KMS-11 (cell line): ENCODE measurements around the gene GSTO1.

Experiments
- H2AFZ ChIP-seq: fragments of 200-600 bp; sonication (generic); 2 replicates; pipeline ENCODE4 v1.6.1; 2016; ENCODE audit warnings: antibody characterized with exemption, mixed run types, low read depth
- H3K27ac ChIP-seq: fragments of 200-600 bp; sonication (generic); 2 replicates; pipeline ENCODE4 v1.6.1; 2016; ENCODE audit warnings: mild to moderate bottlenecking, mixed run types
- H3K27me3 ChIP-seq: fragments of 200-600 bp; sonication (generic); 2 replicates; pipeline ENCODE4 v1.6.1; 2017; ENCODE audit warnings: mild to moderate bottlenecking, low read depth, mixed run types, moderate library complexity; ENCODE audit not compliant: insufficient read depth
- H3K36me3 ChIP-seq: fragments of 200-600 bp; sonication (generic); 2 replicates; pipeline ENCODE4 v1.6.1; 2017; ENCODE audit warnings: mild to moderate bottlenecking, mixed run types; ENCODE audit not compliant: insufficient read depth
- H3K4me1 ChIP-seq: fragments of 200-600 bp; sonication (generic); 2 replicates; pipeline ENCODE4 v1.6.1; 2016; ENCODE audit warnings: mild to moderate bottlenecking, low read depth, mixed run types; ENCODE audit not compliant: poor library complexity, severe bottlenecking
- H3K4me2 ChIP-seq: fragments of 200-600 bp; sonication (generic); 2 replicates; pipeline ENCODE4 v1.7.0; 2016; ENCODE audit warnings: mild to moderate bottlenecking, mixed run types
- H3K4me3 ChIP-seq: fragments of 200-600 bp; sonication (generic); IDR thresholded peaks from 2 replicates; pipeline ENCODE4 v1.6.1; 2017; ENCODE audit warnings: low read depth, low read length, mixed read lengths; ENCODE audit not compliant: insufficient read depth
- H3K79me2 ChIP-seq: fragments of 200-600 bp; sonication (generic); 2 replicates; pipeline ENCODE4 v1.6.1; 2016; ENCODE audit warnings: low read depth, mixed run types; ENCODE audit not compliant: insufficient read depth
- H3K9ac ChIP-seq: fragments of 200-600 bp; sonication (generic); 2 replicates; pipeline ENCODE4 v1.6.1; 2016; ENCODE audit warnings: mild to moderate bottlenecking, mixed run types
- H4K20me1 ChIP-seq: fragments of 200-600 bp; sonication (generic); 2 replicates; pipeline ENCODE4 v1.6.1; 2016; ENCODE audit warnings: mild to moderate bottlenecking, mixed run types; ENCODE audit not compliant: insufficient read depth
- TF ChIP-seq, protein P1 (sequence below): fragments of 200-600 bp; sonication (generic); conservative IDR thresholded peaks from 2 replicates; pipeline ENCODE4 v1.6.1; 2017; ENCODE audit warnings: low read depth, mild to moderate bottlenecking, antibody characterized with exemption, low read length, moderate library complexity, mixed read lengths

GSTO1 gene

GRCh38 chr10:104273286-104273685 lies 18.6 kb downstream of the GSTO1 start:
- Histone ChIP-seq H3K27me3 (no peaks in the 10 kb centered on the region), H3K27ac (no peak overlapping the region), H2AFZ (no peak overlapping the region), H4K20me1 (no peaks in the 10 kb centered on the region), H3K4me2 (no peak overlapping the region), H3K4me1 (peaks cover 4% of the 10 kb centered on the region), H3K9ac (no peak overlapping the region), H3K4me3 (no peak overlapping the region), H3K36me3 (no peaks in the 10 kb centered on the region), H3K79me2 (peaks cover 4% of the 10 kb centered on the region)
- TF ChIP-seq, protein P1, sequence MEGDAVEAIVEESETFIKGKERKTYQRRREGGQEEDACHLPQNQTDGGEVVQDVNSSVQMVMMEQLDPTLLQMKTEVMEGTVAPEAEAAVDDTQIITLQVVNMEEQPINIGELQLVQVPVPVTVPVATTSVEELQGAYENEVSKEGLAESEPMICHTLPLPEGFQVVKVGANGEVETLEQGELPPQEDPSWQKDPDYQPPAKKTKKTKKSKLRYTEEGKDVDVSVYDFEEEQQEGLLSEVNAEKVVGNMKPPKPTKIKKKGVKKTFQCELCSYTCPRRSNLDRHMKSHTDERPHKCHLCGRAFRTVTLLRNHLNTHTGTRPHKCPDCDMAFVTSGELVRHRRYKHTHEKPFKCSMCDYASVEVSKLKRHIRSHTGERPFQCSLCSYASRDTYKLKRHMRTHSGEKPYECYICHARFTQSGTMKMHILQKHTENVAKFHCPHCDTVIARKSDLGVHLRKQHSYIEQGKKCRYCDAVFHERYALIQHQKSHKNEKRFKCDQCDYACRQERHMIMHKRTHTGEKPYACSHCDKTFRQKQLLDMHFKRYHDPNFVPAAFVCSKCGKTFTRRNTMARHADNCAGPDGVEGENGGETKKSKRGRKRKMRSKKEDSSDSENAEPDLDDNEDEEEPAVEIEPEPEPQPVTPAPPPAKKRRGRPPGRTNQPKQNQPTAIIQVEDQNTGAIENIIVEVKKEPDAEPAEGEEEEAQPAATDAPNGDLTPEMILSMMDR, result no peak

DNA sequence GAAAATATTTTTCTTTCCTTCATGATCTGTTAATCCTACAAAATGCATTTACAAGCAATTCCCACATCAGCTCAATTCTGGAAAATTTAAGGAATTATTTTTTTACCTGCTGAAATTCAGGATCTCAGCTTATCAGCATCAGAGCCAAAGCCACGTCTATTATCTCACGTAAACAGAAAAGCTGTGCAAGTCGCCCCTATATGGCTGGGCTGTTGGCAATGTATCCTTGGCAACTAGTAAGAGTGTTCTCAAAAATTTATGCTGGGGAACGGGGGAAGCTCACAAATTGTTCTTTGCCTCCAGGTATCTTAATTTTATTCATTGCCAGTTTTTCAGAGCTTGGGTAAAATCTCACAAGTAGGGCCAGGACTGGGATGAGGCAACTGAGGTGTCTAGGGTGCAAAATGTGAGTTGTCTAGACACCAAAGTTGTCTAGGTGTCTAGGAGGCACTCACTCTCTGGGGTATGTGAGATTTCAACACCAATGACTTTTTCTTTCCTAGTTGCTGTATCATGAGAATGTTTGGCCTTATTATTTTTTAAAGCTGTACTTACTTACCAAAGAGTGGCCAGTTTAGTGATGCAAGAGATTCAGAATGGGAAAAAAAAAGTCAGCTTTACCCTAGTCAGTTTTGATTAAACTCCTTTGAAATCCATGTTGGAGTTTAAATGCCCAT lies 19.3 kb downstream of the GSTO1 start:
- H3K79me2 ChIP-seq, result no peaks in the 10 kb centered on the region
- no peaks in the 10 kb centered on the region for H4K20me1 ChIP-seq
- no peak overlapping the region for H3K4me3 ChIP-seq
- peak overlapping the region; percentile 90 for H2AFZ ChIP-seq
- H3K36me3 ChIP-seq, result no peaks in the 10 kb centered on the region
- no peaks in the 10 kb centered on the region for H3K27me3 ChIP-seq
- peak overlapping the region; percentile 77; the same call in 1 of the 2 replicates for H3K4me2 ChIP-seq
- H3K4me1 ChIP-seq, result peaks cover 4% of the 10 kb centered on the region
- H3K27ac ChIP-seq, result no peak overlapping the region
- TF ChIP-seq, protein P1, result no peak
- no peak overlapping the region; the same call in 1 of the 2 replicates for H3K9ac ChIP-seq

DNA sequence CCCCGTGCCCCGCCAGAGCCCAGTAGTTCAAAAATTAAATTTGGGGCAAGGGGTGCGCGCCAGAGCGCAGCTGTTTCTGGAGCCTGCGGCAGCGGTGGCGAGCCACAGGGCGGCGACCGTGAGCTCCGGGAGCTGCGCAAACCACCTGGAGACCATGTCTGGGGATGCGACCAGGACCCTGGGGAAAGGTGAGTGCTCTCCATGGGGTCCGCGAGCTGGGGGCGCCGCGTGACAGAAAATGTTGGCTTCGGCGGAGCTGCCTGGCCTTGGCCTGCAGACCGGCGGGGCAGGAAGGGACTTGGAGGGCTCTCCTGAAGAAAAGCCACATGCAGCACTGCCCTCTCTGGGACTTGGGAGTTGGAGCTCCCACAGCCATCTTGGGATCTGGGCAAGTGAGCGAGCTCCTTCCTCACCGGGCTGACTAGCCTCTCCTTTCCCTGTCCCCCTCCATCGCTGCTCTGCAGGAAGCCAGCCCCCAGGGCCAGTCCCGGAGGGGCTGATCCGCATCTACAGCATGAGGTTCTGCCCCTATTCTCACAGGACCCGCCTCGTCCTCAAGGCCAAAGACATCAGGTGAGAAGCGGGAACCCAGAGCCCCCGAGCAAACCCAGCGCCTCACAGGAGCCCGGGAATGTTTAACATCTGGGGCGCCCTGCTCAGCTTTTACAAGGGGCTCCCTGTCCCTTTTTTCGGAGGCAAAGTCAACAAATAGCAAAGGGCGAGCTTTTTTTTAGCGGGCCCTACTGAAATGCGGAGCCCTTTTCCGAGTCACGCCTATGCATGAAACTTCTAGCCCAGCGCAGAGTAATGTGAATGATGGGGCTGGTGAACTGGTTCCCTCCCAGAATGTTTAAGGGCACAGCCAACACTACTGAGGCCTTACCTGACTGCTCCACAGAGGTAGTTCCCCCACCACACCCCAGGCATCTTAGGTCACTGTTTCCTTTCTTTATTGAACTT lies 20.4 kb downstream of the GSTO1 start:
- Histone ChIP-seq H3K9ac (peak overlapping the region; percentile 8; the same call in 1 of the 2 replicates), H4K20me1 (no peaks in the 10 kb centered on the region), H3K36me3 (no peaks in the 10 kb centered on the region), H3K27ac (no peak overlapping the region), H3K4me1 (peaks cover 4% of the 10 kb centered on the region), H3K27me3 (no peaks in the 10 kb centered on the region), H3K4me2 (peak overlapping the region; percentile 77), H3K79me2 (no peaks in the 10 kb centered on the region), H3K4me3 (no peak overlapping the region), H2AFZ (peak overlapping the region; percentile 90)
- TF ChIP-seq, protein P1, result peak; percentile 85

- no peaks in the 10 kb centered on the region for H3K27me3 ChIP-seq
- H3K9ac ChIP-seq, result no peak overlapping the region
- H3K4me1 ChIP-seq, result peaks cover 4% of the 10 kb centered on the region
- no peaks in the 10 kb centered on the region for H4K20me1 ChIP-seq
- H3K27ac ChIP-seq, result no peak overlapping the region
- no peaks in the 10 kb centered on the region for H3K79me2 ChIP-seq
- no peak overlapping the region for H3K4me3 ChIP-seq
- no peak overlapping the region for H3K4me2 ChIP-seq
- no peaks in the 10 kb centered on the region for H3K36me3 ChIP-seq
- no peak overlapping the region for H2AFZ ChIP-seq
- TF ChIP-seq, protein P1, result no peak
Measured at GRCh38 chr10:104276192-104276591, 21.5 kb downstream of the GSTO1 start.
